Measurements from ENCODE around the gene ZNF143. TPM values are rescaled to one million over a fixed set of nuclear protein-coding genes. Genes with fewer than 3 reads are reported as not detected.
A peak's percentile ranks its signal among the peaks of the same experiment; 100 is the strongest.

ZNF143 gene
- polyA plus RNA-seq, 1 donor from 2014 or later = 18.9 TPM

- no peaks in the 10 kb centered on the region for H3K27me3 ChIP-seq (ENCODE audit: insufficient read depth, low read depth, low read length)
- peaks cover 9% of the 10 kb centered on the region for H3F3A ChIP-seq (ENCODE audit: insufficient read depth, low read length, poor library complexity, severe bottlenecking)
- no peaks in the 10 kb centered on the region for H3K36me3 ChIP-seq (ENCODE audit: insufficient read depth, low read length)
- H2AFZ ChIP-seq (ENCODE audit: low read depth, low read length) = peak overlapping the region; percentile 80
- peak overlapping the region; percentile 100 for H3K27ac ChIP-seq (ENCODE audit: low read length)
- no peaks in the 10 kb centered on the region for H4K20me1 ChIP-seq (ENCODE audit: insufficient read depth)
- peaks cover 53% of the 10 kb centered on the region for H3K79me2 ChIP-seq (replicated peaks; ENCODE audit: insufficient read depth, low read length)
- no peaks in the 10 kb centered on the region for H3K9me3 ChIP-seq (ENCODE audit: low read length)
- peak overlapping the region; percentile 85 for H3K4me3 ChIP-seq (ENCODE audit: low read length)
- H3K4me2 ChIP-seq (ENCODE audit: low read length) = peak overlapping the region; percentile 79
- peak overlapping the region; percentile 100 for H3K9ac ChIP-seq (ENCODE audit: low read length)
- H3K9me2 ChIP-seq (ENCODE audit: insufficient read depth, low read length) = no peaks in the 10 kb centered on the region
- TF ChIP-seq MXI1 (conservative IDR thresholded peaks at IDR 0.05; ENCODE audit: poor library complexity, severe bottlenecking) (no peak), POLR2AphosphoS5 (IDR thresholded peaks at IDR 0.05) (no peak), TAF1 (IDR thresholded peaks at IDR 0.05; ENCODE audit: low read depth) (no peak), EP300 (conservative IDR thresholded peaks at IDR 0.05; ENCODE audit: poor library complexity, severe bottlenecking) (no peak), CTCF (IDR thresholded peaks at IDR 0.05; ENCODE audit: poor library complexity, severe bottlenecking) (no peak), RAD21 (conservative IDR thresholded peaks at IDR 0.05) (no peak), EZH2 (IDR thresholded peaks at IDR 0.05; ENCODE audit: borderline replicate concordance, insufficient read depth, low read length, poor library complexity, severe bottlenecking) (no peak), REST (IDR thresholded peaks at IDR 0.05; ENCODE audit: borderline replicate concordance) (no peak), SMC3 (conservative IDR thresholded peaks at IDR 0.05; ENCODE audit: poor library complexity) (no peak)
Observed at GRCh38 chr11:9459667-9460321, 1.0 kb upstream of the ZNF143 start.

- Histone ChIP-seq H3K4me2 (ENCODE audit: low read length) (peak overlapping the region; percentile 98), H3K79me2 (replicated peaks; ENCODE audit: insufficient read depth, low read length) (peaks cover 57% of the 10 kb centered on the region), H3K9me2 (ENCODE audit: insufficient read depth, low read length) (no peaks in the 10 kb centered on the region), H4K20me1 (ENCODE audit: insufficient read depth) (no peaks in the 10 kb centered on the region), H3K27ac (ENCODE audit: low read length) (peak overlapping the region; percentile 98), H3F3A (ENCODE audit: insufficient read depth, low read length, poor library complexity, severe bottlenecking) (peaks cover 9% of the 10 kb centered on the region), H3K27me3 (ENCODE audit: insufficient read depth, low read depth, low read length) (no peaks in the 10 kb centered on the region), H3K36me3 (ENCODE audit: insufficient read depth, low read length) (no peaks in the 10 kb centered on the region), H3K9ac (ENCODE audit: low read length) (peak overlapping the region; percentile 97), H3K9me3 (ENCODE audit: low read length) (no peaks in the 10 kb centered on the region), H3K4me3 (ENCODE audit: low read length) (peak overlapping the region; percentile 82), H2AFZ (ENCODE audit: low read depth, low read length) (peak overlapping the region; percentile 77)
- peak; percentile 35 for TF ChIP-seq RAD21 (conservative IDR thresholded peaks at IDR 0.05)
- peak; percentile 71 for TF ChIP-seq REST (IDR thresholded peaks at IDR 0.05; ENCODE audit: borderline replicate concordance)
- peak; percentile 11 for TF ChIP-seq CTCF (IDR thresholded peaks at IDR 0.05; ENCODE audit: poor library complexity, severe bottlenecking)
- no peak for TF ChIP-seq SMC3 (conservative IDR thresholded peaks at IDR 0.05; ENCODE audit: poor library complexity)
- peak; percentile 58 for TF ChIP-seq POLR2AphosphoS5 (IDR thresholded peaks at IDR 0.05)
- peak; percentile 78 for TF ChIP-seq TAF1 (IDR thresholded peaks at IDR 0.05; ENCODE audit: low read depth)
- peak; percentile 51 for TF ChIP-seq MXI1 (conservative IDR thresholded peaks at IDR 0.05; ENCODE audit: poor library complexity, severe bottlenecking)
- no peak for TF ChIP-seq EZH2 (IDR thresholded peaks at IDR 0.05; ENCODE audit: borderline replicate concordance, insufficient read depth, low read length, poor library complexity, severe bottlenecking)
- peak; percentile 61 for TF ChIP-seq EP300 (conservative IDR thresholded peaks at IDR 0.05; ENCODE audit: poor library complexity, severe bottlenecking)
Observed at GRCh38 chr11:9461063-9461759, 399 bp downstream of the ZNF143 start.

All from neural cell (in vitro differentiated cells).